ENCODE measurements around the gene CERS1. TPM values are rescaled to one million over a fixed set of nuclear protein-coding genes. Genes with fewer than 3 reads are reported as not detected.

Gene CERS1
- total RNA-seq, 1 experiment from 2014 or later: 0.96 TPM

DNA sequence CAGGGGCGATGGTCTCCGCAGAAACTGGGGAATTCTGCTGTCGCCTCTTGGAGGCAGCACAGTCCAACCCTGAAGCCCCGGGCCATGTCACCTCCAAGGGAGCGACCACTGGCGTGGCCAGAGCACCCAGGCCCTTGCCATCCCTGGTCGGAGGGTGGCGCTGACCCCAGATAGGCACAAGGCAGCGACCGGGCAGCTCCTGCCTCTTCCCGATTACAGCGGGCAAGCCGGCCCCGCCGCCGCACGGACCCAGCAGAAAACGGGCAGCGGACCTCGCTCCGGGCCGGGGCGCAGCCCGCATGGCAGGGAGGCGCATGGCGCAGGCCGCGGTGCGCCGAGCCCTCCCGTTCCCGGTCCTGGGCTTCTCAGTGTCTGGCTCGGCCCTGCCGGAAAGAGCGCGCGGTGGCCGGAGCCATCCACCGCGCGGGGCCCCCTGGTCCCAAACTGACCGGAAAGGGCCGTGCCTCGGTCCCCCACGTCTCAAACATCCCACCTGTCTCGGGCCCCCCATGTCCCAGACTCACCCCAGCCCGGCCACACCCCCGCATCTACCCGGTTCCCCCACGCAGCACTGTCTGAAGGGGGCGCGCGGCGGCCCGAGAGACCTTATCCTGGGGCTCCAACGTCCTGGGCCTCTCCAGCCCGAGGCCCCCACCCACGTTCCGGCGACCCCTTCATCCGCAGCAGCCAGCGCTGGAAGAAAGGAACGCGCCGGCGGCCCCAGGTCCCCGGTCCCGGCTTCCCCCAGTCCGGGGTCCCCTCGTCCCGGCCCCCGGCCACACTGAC lies 727 bp downstream of the CERS1 start:
- Histone ChIP-seq H3K4me2 (ENCODE audit: low read length) (peak overlapping the region; percentile 74), H3K36me3 (ENCODE audit: control insufficient read depth in 1 of 2, insufficient read depth in 2 of 2, low read length in 2 of 2) (no peaks in the 10 kb centered on the region), H3K9me2 (ENCODE audit: insufficient read depth) (no peaks in the 10 kb centered on the region), H3K27me3 (ENCODE audit: insufficient read depth, low read length) (no peaks in the 10 kb centered on the region), H4K20me1 (ENCODE audit: insufficient read depth) (no peaks in the 10 kb centered on the region), H3K4me1 (ENCODE audit: control insufficient read depth in 1 of 2, insufficient read depth in 2 of 2, low read length in 2 of 2) (peaks cover 0 to 4% of the 10 kb centered on the region in 2 experiments; a peak in 2 of 4 replicates), H3K9ac (ENCODE audit: low read length) (peak overlapping the region; percentile 50), H3K9me3 (ENCODE audit: control insufficient read depth in 1 of 2, insufficient read depth in 1 of 2, low read depth in 1 of 2, low read length in 2 of 2) (no peaks in the 10 kb centered on the region), H3K27ac (ENCODE audit: low read depth, low read length) (peak overlapping the region; percentile 40; the same call in 1 of the 2 replicates), H3K79me2 (ENCODE audit: insufficient read depth, low read length) (no peaks in the 10 kb centered on the region), H2AFZ (ENCODE audit: low read depth, low read length, poor library complexity, severe bottlenecking) (no peak overlapping the region), H3K4me3 (replicated peaks in 1 of 2; ENCODE audit: low read depth in 1 of 2, low read length in 2 of 2) (peak overlapping the region; percentile 35 to 56)
- ChIA-PET POLR2A (no interaction called here), RAD21 (ENCODE audit: low non-redundant PET in 1 of 2, low total read pairs in 2 of 2, uncharacterized antibody in 2 of 2, unreplicated experiment in 2 of 2) (no interaction called here), CTCF (interaction anchor here (0.6 to 1.8 kb wide), 2 partner anchors 24 to 92 kb away, joined by 3 to 10 read pairs; partner anchors contain the start of genes COPE and DDX49)
- DNase-seq (ENCODE audit: low read depth, low spot score) (peak; percentile 38), ATAC-seq (peak; percentile 87)
- BruUV-seq (replicated peaks): no TSS peak
- intact Hi-C loops (cut with micrococcal nuclease): loop anchor here (1.0 kb wide), 1 partner anchor 91 kb away; no protein-coding TSS in a partner anchor
- TF ChIP-seq JUND (IDR thresholded peaks at IDR 0.05) (no peak), TCF7L2 (IDR thresholded peaks at IDR 0.05; ENCODE audit: borderline replicate concordance, extremely low read depth, insufficient read depth, insufficient read length) (no peak), FOSL1 (IDR thresholded peaks at IDR 0.05; ENCODE audit: low read depth) (no peak), SP1 (IDR thresholded peaks at IDR 0.05; ENCODE audit: low read depth) (no peak), CBX3 (IDR thresholded peaks at IDR 0.05; ENCODE audit: low read depth) (no peak), EZH2phosphoT487 (IDR thresholded peaks at IDR 0.05; ENCODE audit: borderline replicate concordance) (no peak), ZFX (IDR thresholded peaks at IDR 0.05) (peak; percentile 40; the same call in 1 of the 2 replicates), YY1 (IDR thresholded peaks at IDR 0.05; ENCODE audit: extremely low read depth, insufficient replicate concordance, low read depth, low read length) (no peak), POLR2AphosphoS5 (IDR thresholded peaks at IDR 0.05; ENCODE audit: low read depth, low read length) (0 out of 2 replicates have a peak, but pooled peaks have one; percentile 33), SRF (IDR thresholded peaks at IDR 0.05; ENCODE audit: low read depth) (no peak), SIN3A (IDR thresholded peaks at IDR 0.05; ENCODE audit: low read depth) (no peak), ELF1 (IDR thresholded peaks at IDR 0.05; ENCODE audit: borderline replicate concordance, low read depth) (no peak), RAD21 (IDR thresholded peaks at IDR 0.05; ENCODE audit: low read depth) (peak; percentile 75), EZH2 (IDR thresholded peaks at IDR 0.05) (no peak), CEBPB (IDR thresholded peaks at IDR 0.05; ENCODE audit: low read depth) (no peak)
- TF ChIP-seq, protein P1, sequence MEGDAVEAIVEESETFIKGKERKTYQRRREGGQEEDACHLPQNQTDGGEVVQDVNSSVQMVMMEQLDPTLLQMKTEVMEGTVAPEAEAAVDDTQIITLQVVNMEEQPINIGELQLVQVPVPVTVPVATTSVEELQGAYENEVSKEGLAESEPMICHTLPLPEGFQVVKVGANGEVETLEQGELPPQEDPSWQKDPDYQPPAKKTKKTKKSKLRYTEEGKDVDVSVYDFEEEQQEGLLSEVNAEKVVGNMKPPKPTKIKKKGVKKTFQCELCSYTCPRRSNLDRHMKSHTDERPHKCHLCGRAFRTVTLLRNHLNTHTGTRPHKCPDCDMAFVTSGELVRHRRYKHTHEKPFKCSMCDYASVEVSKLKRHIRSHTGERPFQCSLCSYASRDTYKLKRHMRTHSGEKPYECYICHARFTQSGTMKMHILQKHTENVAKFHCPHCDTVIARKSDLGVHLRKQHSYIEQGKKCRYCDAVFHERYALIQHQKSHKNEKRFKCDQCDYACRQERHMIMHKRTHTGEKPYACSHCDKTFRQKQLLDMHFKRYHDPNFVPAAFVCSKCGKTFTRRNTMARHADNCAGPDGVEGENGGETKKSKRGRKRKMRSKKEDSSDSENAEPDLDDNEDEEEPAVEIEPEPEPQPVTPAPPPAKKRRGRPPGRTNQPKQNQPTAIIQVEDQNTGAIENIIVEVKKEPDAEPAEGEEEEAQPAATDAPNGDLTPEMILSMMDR (IDR thresholded peaks at IDR 0.05 in 2 of 3, conservative IDR thresholded peaks at IDR 0.05 in 1 of 3; ENCODE audit: borderline replicate concordance in 1 of 3, insufficient read depth in 1 of 3, low read depth in 2 of 3, low read length in 2 of 3): peak; percentile 50 to 88 (median 53)
- TF ChIP-seq, protein P2, sequence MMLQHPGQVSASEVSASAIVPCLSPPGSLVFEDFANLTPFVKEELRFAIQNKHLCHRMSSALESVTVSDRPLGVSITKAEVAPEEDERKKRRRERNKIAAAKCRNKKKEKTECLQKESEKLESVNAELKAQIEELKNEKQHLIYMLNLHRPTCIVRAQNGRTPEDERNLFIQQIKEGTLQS (IDR thresholded peaks at IDR 0.05): no peak
- TF ChIP-seq, protein P3, sequence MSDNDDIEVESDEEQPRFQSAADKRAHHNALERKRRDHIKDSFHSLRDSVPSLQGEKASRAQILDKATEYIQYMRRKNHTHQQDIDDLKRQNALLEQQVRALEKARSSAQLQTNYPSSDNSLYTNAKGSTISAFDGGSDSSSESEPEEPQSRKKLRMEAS (IDR thresholded peaks at IDR 0.05): no peak
- TF ChIP-seq, protein P4, sequence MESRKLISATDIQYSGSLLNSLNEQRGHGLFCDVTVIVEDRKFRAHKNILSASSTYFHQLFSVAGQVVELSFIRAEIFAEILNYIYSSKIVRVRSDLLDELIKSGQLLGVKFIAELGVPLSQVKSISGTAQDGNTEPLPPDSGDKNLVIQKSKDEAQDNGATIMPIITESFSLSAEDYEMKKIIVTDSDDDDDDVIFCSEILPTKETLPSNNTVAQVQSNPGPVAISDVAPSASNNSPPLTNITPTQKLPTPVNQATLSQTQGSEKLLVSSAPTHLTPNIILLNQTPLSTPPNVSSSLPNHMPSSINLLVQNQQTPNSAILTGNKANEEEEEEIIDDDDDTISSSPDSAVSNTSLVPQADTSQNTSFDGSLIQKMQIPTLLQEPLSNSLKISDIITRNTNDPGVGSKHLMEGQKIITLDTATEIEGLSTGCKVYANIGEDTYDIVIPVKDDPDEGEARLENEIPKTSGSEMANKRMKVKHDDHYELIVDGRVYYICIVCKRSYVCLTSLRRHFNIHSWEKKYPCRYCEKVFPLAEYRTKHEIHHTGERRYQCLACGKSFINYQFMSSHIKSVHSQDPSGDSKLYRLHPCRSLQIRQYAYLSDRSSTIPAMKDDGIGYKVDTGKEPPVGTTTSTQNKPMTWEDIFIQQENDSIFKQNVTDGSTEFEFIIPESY (IDR thresholded peaks at IDR 0.05; ENCODE audit: extremely low read depth, insufficient replicate concordance, low read length): no peak

All from HCT116 (cell line).